GM12801 (cell line): ENCODE data around the gene POU2AF1.

Experiments
- CTCF ChIP-seq: IDR thresholded peaks from one replicate; pipeline ENCODE4 v1.5.1; 2011; ENCODE audit warnings: control low read depth; ENCODE audit not compliant: insufficient read length; ENCODE audit errors: extremely low read depth

The POU2AF1 gene

GRCh38 chr11:111414267-111414931 lies 35.3 kb upstream of the POU2AF1 start:
- no peak for TF ChIP-seq CTCF

- TF ChIP-seq CTCF = no peak
Observed at GRCh38 chr11:111413849-111414248, 34.8 kb upstream of the POU2AF1 start.

- TF ChIP-seq CTCF = no peak
Observed at GRCh38 chr11:111412293-111412692, 33.2 kb upstream of the POU2AF1 start.

- TF ChIP-seq CTCF = no peak
Observed at GRCh38 chr11:111411456-111411855, 32.4 kb upstream of the POU2AF1 start.

GRCh38 chr11:111410951-111411350 lies 31.9 kb upstream of the POU2AF1 start:
- no peak for TF ChIP-seq CTCF

- TF ChIP-seq CTCF = no peak
Observed at GRCh38 chr11:111409915-111410314, 30.8 kb upstream of the POU2AF1 start.

- no peak for TF ChIP-seq CTCF
Observed at GRCh38 chr11:111408789-111409727, 30.0 kb upstream of the POU2AF1 start.
